HepG2 (cell line): ENCODE data around the gene NEDD8. TPM values are rescaled to one million over a fixed set of nuclear protein-coding genes. Genes with fewer than 3 reads are reported as not detected.
A peak's percentile ranks its signal among the peaks of the same experiment; 100 is the strongest.

Experiments used
- BCL6 ChIP-seq: IDR thresholded peaks from 2 replicates; pipeline ENCODE4 v1.6.1; 2016; ENCODE audit warnings: missing genetic modification reagents, missing compliant biosample characterization
- ETV6 ChIP-seq: sonication (generic); formaldehyde crosslinking; conservative IDR thresholded peaks from 2 replicates; pipeline ENCODE4 v1.4.0; 2020; ENCODE audit warnings: missing genetic modification reagents
- FOXA3 ChIP-seq: IDR thresholded peaks from 2 replicates; pipeline ENCODE4 v1.6.1; 2016; ENCODE audit warnings: missing genetic modification reagents, missing compliant biosample characterization
- HMG20A ChIP-seq: IDR thresholded peaks from 2 replicates; pipeline ENCODE4 v1.6.1; 2016; ENCODE audit warnings: borderline replicate concordance
- HNF4G ChIP-seq, 2 experiments: sonication (generic) in 1 of 2; formaldehyde crosslinking in 1 of 2; IDR thresholded peaks; 2 replicates each; pipeline versions ENCODE4 v1.4.0 to v1.6.1; 2011 to 2020; ENCODE audit warnings: borderline replicate concordance in 2 of 2, low read depth in 2 of 2, mild to moderate bottlenecking in 2 of 2, low read length in 1 of 2, missing genetic modification reagents in 1 of 2, moderate library complexity in 1 of 2
- HNRNPK ChIP-seq: fragments of 200-400 bp; formaldehyde crosslinking; IDR thresholded peaks from 2 replicates; pipeline ENCODE4 v1.6.1; 2018; ENCODE audit warnings: low read length, low read depth, moderate library complexity, mild to moderate bottlenecking; ENCODE audit not compliant: poor library complexity, severe bottlenecking
- ISL2 ChIP-seq: sonication (generic); formaldehyde crosslinking; IDR thresholded peaks from 2 replicates; pipeline ENCODE4 v1.5.0; 2020; ENCODE audit warnings: missing genetic modification reagents
- KAT8 ChIP-seq: IDR thresholded peaks from 2 replicates; pipeline ENCODE4 v1.6.1; 2016; ENCODE audit warnings: missing genetic modification reagents, missing compliant biosample characterization
- KDM1A ChIP-seq: IDR thresholded peaks from 2 replicates; pipeline ENCODE4 v1.6.1; 2016; ENCODE audit warnings: missing compliant biosample characterization
- MAZ ChIP-seq, 2 experiments: sonication (generic) in 1 of 2; formaldehyde crosslinking in 1 of 2; IDR thresholded peaks; 2 replicates each; pipeline versions ENCODE4 v1.5.0 to v1.6.1; 2012 to 2020; ENCODE audit warnings: low read depth in 2 of 2, mild to moderate bottlenecking in 2 of 2, borderline replicate concordance in 1 of 2, improper control_type of control experiment in 1 of 2, low read length in 1 of 2, missing genetic modification reagents in 1 of 2, moderate library complexity in 1 of 2
- PITX1 ChIP-seq: sonication (generic); formaldehyde crosslinking; IDR thresholded peaks from 2 replicates; pipeline ENCODE4 v1.5.1; 2020; ENCODE audit warnings: mild to moderate bottlenecking, missing genetic modification reagents
- RFXAP ChIP-seq: sonication (generic); formaldehyde crosslinking; IDR thresholded peaks from 2 replicates; pipeline ENCODE4 v1.4.0; 2020; ENCODE audit warnings: missing genetic modification reagents, borderline replicate concordance
- SOX5 ChIP-seq: IDR thresholded peaks from 2 replicates; pipeline ENCODE4 v1.6.1; 2016; ENCODE audit warnings: borderline replicate concordance
- SP140L ChIP-seq: sonication (generic); formaldehyde crosslinking; IDR thresholded peaks from 2 replicates; pipeline ENCODE4 v1.4.0; 2020; ENCODE audit warnings: missing genetic modification reagents, borderline replicate concordance
- TRIM24 ChIP-seq: sonication (generic); formaldehyde crosslinking; IDR thresholded peaks from 2 replicates; pipeline ENCODE4 v1.8.0; 2022; ENCODE audit warnings: mild to moderate bottlenecking, missing genetic modification reagents
- ZNF30 ChIP-seq: sonication (generic); formaldehyde crosslinking; IDR thresholded peaks from 2 replicates; pipeline ENCODE4 v1.5.0; 2020; ENCODE audit warnings: mild to moderate bottlenecking, missing genetic modification reagents
- polyA plus RNA-seq, 8 experiments: library from polyadenylated mRNA; depleted of rRNA in 3 of 8; stranded (reverse) in 7 of 8; unstranded in 1 of 8; fragments of >200 nt; fragmentation: Illumina TruSeq in 4 of 8; extraction: Trizol in 4 of 8; gene quantifications; 2 replicates each; pipeline versions ENCODE4 v1.2.1 to v1.2.3, GENCODE V29; 2011 to 2016; ENCODE audit warnings: low read depth in 4 of 8, missing spikeins in 1 of 8, mixed read lengths in 1 of 8; ENCODE audit not compliant: insufficient read depth in 1 of 8
- total RNA-seq, 5 experiments: library from RNA; depleted of rRNA; stranded (reverse); fragments of >200 nt; fragmentation: Illumina TruSeq; extraction: Trizol; gene quantifications; 2 replicates each; pipeline ENCODE4 v1.2.3, GENCODE V29; 2016; ENCODE audit warnings: low read depth in 1 of 5
- TF ChIP-seq, protein P1 (sequence below): IDR thresholded peaks from 2 replicates; pipeline ENCODE4 v1.6.1; 2016
- TF ChIP-seq, protein P2 (sequence below): sonication (generic); formaldehyde crosslinking; IDR thresholded peaks from 2 replicates; pipeline ENCODE4 v1.4.0; 2020; ENCODE audit warnings: missing genetic modification reagents, borderline replicate concordance
- TF ChIP-seq, protein P3 (sequence below): sonication (generic); formaldehyde crosslinking; IDR thresholded peaks from 2 replicates; pipeline ENCODE4 v1.5.0; 2020; ENCODE audit warnings: mild to moderate bottlenecking, missing genetic modification reagents
- TF ChIP-seq, protein P4 (sequence below): sonication (generic); formaldehyde crosslinking; IDR thresholded peaks from 2 replicates; pipeline ENCODE4 v1.8.0; 2022; ENCODE audit warnings: missing genetic modification reagents, mild to moderate bottlenecking, inconsistent platforms, borderline replicate concordance
- TF ChIP-seq, protein P5 (sequence below): sonication (generic); formaldehyde crosslinking; IDR thresholded peaks from 2 replicates; pipeline ENCODE4 v1.4.0; 2020; ENCODE audit warnings: missing genetic modification reagents

Gene NEDD8
- total and polyA plus RNA-seq, 2 of the 13 experiments (the other 11 are each of a cell fraction or from before 2014, with no cell fraction given) = 535 to 713 TPM

DNA sequence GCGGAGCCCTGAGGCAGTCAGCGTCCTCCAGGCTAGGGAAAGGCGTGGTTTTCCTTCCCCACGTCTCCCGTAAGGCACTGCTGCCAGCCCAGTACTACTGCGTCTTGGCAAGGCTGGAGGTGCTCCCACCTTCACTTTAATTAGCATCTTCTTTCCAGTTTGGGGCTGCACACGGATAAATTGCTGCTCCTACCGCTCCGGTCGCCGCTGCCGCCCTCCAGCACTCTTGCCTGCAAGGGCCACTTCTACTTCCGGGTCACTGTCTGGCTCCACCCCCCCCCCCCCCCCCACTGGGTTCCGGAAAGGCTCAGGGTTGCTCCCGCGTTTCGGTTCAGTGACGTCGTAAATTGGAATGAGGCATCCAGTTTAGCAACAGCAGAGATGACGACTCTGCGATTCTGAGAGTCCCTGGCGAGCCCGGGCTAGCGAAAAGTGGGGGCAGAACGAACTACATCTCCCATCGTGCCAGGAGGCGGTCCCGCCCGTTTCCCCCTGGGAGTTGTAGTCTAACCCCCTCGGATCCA, at the start of gene NEDD8 (continued):
- TF ChIP-seq, protein P1, sequence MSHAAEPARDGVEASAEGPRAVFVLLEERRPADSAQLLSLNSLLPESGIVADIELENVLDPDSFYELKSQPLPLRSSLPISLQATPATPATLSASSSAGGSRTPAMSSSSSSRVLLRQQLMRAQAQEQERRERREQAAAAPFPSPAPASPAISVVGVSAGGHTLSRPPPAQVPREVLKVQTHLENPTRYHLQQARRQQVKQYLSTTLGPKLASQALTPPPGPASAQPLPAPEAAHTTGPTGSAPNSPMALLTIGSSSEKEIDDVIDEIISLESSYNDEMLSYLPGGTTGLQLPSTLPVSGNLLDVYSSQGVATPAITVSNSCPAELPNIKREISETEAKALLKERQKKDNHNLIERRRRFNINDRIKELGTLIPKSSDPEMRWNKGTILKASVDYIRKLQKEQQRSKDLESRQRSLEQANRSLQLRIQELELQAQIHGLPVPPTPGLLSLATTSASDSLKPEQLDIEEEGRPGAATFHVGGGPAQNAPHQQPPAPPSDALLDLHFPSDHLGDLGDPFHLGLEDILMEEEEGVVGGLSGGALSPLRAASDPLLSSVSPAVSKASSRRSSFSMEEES (CRISPR knock-in tag) = no peak; the same call in 1 of the 2 replicates
- TF ChIP-seq ETV6 (CRISPR knock-in tag) (no peak), KAT8 (CRISPR knock-in tag) (peak; percentile 87), SP140L (CRISPR knock-in tag) (no peak), HNRNPK (peak; percentile 81), ZNF30 (no peak), MAZ (IDR thresholded peaks at IDR 0.05; ENCODE audit: borderline replicate concordance, low read depth, low read length) (no peak; the same call in 1 of the 2 replicates), MAZ (CRISPR knock-in tag; IDR thresholded peaks at IDR 0.05; ENCODE audit: low read depth) (peak; percentile 97), TRIM24 (peak; percentile 80), BCL6 (CRISPR knock-in tag) (peak; percentile 60), HNF4G (IDR thresholded peaks at IDR 0.05; ENCODE audit: borderline replicate concordance, low read depth, low read length) (no peak), HNF4G (CRISPR knock-in tag; IDR thresholded peaks at IDR 0.05; ENCODE audit: borderline replicate concordance, low read depth) (peak; percentile 38; the same call in 1 of the 2 replicates), HMG20A (CRISPR knock-in tag) (no peak; the same call in 1 of the 2 replicates), SOX5 (CRISPR knock-in tag) (no peak; the same call in 1 of the 2 replicates), ISL2 (CRISPR knock-in tag) (no peak), FOXA3 (CRISPR knock-in tag) (peak; percentile 49), KDM1A (CRISPR knock-in tag) (no peak), PITX1 (no peak; the same call in 1 of the 2 replicates), RFXAP (CRISPR knock-in tag) (no peak)
- TF ChIP-seq, protein P2, sequence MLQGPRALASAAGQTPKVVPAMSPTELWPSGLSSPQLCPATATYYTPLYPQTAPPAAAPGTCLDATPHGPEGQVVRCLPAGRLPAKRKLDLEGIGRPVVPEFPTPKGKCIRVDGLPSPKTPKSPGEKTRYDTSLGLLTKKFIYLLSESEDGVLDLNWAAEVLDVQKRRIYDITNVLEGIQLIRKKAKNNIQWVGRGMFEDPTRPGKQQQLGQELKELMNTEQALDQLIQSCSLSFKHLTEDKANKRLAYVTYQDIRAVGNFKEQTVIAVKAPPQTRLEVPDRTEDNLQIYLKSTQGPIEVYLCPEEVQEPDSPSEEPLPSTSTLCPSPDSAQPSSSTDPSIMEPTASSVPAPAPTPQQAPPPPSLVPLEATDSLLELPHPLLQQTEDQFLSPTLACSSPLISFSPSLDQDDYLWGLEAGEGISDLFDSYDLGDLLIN (CRISPR knock-in tag) = no peak
- TF ChIP-seq, protein P3, sequence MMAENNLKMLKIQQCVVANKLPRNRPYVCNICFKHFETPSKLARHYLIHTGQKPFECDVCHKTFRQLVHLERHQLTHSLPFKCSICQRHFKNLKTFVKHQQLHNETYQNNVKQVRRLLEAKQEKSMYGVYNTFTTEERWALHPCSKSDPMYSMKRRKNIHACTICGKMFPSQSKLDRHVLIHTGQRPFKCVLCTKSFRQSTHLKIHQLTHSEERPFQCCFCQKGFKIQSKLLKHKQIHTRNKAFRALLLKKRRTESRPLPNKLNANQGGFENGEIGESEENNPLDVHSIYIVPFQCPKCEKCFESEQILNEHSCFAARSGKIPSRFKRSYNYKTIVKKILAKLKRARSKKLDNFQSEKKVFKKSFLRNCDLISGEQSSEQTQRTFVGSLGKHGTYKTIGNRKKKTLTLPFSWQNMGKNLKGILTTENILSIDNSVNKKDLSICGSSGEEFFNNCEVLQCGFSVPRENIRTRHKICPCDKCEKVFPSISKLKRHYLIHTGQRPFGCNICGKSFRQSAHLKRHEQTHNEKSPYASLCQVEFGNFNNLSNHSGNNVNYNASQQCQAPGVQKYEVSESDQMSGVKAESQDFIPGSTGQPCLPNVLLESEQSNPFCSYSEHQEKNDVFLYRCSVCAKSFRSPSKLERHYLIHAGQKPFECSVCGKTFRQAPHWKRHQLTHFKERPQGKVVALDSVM (CRISPR knock-in tag) = peak; percentile 81; the same call in 1 of the 2 replicates
- TF ChIP-seq, protein P4, sequence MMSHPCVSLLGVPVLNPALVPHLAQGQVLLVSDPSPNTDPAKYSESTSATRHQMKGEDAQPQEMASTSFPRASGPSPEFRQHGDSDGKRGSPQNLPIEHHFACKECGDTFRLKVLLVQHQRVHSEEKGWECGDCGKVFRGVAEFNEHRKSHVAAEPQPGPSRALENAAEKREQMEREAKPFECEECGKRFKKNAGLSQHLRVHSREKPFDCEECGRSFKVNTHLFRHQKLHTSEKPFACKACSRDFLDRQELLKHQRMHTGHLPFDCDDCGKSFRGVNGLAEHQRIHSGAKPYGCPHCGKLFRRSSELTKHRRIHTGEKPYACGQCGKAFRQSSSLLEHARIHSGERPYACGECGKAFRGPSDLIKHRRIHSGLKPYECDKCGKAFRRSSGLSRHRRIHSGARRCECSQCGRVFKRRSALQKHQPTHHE (CRISPR knock-in tag) = no peak; the same call in 1 of the 2 replicates
- TF ChIP-seq, protein P5, sequence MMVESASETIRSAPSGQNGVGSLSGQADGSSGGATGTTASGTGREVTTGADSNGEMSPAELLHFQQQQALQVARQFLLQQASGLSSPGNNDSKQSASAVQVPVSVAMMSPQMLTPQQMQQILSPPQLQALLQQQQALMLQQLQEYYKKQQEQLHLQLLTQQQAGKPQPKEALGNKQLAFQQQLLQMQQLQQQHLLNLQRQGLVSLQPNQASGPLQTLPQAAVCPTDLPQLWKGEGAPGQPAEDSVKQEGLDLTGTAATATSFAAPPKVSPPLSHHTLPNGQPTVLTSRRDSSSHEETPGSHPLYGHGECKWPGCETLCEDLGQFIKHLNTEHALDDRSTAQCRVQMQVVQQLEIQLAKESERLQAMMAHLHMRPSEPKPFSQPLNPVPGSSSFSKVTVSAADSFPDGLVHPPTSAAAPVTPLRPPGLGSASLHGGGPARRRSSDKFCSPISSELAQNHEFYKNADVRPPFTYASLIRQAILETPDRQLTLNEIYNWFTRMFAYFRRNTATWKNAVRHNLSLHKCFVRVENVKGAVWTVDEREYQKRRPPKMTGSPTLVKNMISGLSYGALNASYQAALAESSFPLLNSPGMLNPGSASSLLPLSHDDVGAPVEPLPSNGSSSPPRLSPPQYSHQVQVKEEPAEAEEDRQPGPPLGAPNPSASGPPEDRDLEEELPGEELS (CRISPR knock-in tag) = no peak; the same call in 1 of the 2 replicates
